ENCODE results near the gene JPH3.

Gene JPH3

DNA sequence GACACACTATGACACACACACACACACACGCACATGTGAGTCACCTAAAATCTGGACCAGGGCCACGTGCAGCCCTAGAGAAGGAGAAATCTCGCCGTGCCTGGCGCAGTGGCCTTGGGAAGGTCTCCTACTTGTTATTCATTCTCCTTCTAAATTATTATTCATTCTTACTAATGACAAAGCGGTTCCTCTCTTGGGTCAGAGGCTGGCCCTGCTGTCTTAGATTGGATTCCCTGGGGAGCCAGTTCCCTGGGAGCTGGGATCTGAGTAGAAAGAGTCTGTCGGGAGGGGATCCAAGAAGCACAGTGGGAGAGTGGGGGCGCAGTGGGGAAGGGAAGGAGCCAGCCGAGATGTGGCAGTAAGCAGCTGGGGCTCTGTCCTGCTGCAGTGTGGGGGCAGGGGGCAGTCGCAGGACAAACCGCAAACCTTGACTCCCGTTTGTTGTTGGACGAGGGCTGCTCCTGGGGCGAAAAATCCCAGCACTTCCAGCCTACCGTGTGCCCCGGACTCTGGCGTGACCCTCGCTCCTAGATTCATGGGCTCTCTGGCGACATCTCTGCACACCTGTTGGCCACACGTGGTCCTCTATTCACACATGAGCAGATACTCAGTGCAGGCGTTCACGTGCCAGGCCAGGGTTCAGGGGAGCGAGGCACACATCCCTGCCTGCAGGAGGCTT lies 18.7 kb upstream of the JPH3 start:
- peak overlapping the region; percentile 93 to 98 for H3K27ac ChIP-seq
- H3K36me3 ChIP-seq = no peaks in the 10 kb centered on the region
- TF ChIP-seq, protein P1, sequence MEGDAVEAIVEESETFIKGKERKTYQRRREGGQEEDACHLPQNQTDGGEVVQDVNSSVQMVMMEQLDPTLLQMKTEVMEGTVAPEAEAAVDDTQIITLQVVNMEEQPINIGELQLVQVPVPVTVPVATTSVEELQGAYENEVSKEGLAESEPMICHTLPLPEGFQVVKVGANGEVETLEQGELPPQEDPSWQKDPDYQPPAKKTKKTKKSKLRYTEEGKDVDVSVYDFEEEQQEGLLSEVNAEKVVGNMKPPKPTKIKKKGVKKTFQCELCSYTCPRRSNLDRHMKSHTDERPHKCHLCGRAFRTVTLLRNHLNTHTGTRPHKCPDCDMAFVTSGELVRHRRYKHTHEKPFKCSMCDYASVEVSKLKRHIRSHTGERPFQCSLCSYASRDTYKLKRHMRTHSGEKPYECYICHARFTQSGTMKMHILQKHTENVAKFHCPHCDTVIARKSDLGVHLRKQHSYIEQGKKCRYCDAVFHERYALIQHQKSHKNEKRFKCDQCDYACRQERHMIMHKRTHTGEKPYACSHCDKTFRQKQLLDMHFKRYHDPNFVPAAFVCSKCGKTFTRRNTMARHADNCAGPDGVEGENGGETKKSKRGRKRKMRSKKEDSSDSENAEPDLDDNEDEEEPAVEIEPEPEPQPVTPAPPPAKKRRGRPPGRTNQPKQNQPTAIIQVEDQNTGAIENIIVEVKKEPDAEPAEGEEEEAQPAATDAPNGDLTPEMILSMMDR (IDR thresholded peaks at IDR 0.05) = no peak
- H3K9me3 ChIP-seq = no peaks in the 10 kb centered on the region
- peaks cover 0 to 38% (median 35%) of the 10 kb centered on the region in 4 donors for H3K4me1 ChIP-seq
- peak in 1 of 2 donors; percentile 75 for DNase-seq
- intact Hi-C loops (cut with DNase I; ENCODE audit: low total_unique reads) = no loop called here
- peaks cover 0 to 2% of the 10 kb centered on the region in 2 donors for H3K27me3 ChIP-seq
- H3K4me3 ChIP-seq = no peak overlapping the region

DNA sequence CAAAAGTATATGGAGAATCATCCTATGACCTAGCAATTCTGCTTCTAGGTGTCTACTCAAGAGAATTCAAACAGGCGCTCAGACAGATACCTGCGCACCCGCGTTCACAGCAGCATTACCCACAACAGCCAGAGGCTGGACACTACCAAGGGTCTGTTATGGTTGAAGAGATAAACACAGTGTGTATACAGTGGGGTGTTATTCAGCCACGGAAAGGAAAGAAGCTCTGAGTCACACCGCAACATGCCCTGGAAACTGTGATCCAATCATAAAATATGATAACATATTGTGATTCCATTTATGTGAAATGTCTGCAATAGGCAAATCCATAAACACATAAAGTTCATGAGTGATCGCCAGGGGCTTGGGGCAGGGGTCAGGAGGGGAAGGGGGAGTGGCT lies 18.0 kb upstream of the JPH3 start:
- DNase-seq = no peak
- Histone ChIP-seq H3K9me3 (no peaks in the 10 kb centered on the region), H3K36me3 (no peaks in the 10 kb centered on the region), H3K4me1 (peaks cover 0 to 45% (median 40%) of the 10 kb centered on the region in 4 donors), H3K27ac (peak overlapping the region; percentile 93 to 98), H3K4me3 (no peak overlapping the region), H3K27me3 (peaks cover 0 to 2% of the 10 kb centered on the region in 2 donors)
- TF ChIP-seq, protein P1 (IDR thresholded peaks at IDR 0.05) = no peak
- intact Hi-C loops (cut with DNase I; ENCODE audit: low total_unique reads) = no loop called here

DNA sequence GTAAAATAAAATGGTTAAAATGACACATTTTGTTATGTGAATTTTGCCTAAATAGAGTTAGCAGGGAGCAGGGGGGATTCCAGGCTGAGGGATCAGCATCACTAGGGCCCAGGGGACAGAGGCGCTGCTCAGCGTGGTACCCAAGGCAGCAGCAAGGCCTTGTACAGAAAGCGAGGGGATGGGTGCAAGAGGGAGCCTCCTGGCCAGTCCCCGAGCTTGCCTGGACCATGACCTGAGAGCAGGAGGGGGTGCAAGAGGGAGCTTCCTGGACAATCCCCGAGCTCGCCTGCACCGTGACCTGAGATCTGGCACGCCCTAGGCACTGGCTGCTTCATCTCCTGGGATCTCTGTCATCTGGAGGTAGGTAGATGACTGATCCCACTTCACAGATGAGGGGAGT lies 17.3 kb upstream of the JPH3 start:
- intact Hi-C loops (cut with DNase I; ENCODE audit: low total_unique reads) = loop anchor here (5.0 kb wide), 1 partner anchor 182 kb away; the partner anchor contains the start of gene KLHDC4
- no peak for DNase-seq
- H3K9me3 ChIP-seq = no peaks in the 10 kb centered on the region
- H3K4me1 ChIP-seq = peaks cover 0 to 45% (median 40%) of the 10 kb centered on the region in 4 donors
- H3K27ac ChIP-seq = no peak overlapping the region
- no peaks in the 10 kb centered on the region for H3K36me3 ChIP-seq
- H3K4me3 ChIP-seq = no peak overlapping the region
- peaks cover 0 to 6% of the 10 kb centered on the region in 2 donors for H3K27me3 ChIP-seq
- TF ChIP-seq, protein P1 (IDR thresholded peaks at IDR 0.05) = no peak

DNA sequence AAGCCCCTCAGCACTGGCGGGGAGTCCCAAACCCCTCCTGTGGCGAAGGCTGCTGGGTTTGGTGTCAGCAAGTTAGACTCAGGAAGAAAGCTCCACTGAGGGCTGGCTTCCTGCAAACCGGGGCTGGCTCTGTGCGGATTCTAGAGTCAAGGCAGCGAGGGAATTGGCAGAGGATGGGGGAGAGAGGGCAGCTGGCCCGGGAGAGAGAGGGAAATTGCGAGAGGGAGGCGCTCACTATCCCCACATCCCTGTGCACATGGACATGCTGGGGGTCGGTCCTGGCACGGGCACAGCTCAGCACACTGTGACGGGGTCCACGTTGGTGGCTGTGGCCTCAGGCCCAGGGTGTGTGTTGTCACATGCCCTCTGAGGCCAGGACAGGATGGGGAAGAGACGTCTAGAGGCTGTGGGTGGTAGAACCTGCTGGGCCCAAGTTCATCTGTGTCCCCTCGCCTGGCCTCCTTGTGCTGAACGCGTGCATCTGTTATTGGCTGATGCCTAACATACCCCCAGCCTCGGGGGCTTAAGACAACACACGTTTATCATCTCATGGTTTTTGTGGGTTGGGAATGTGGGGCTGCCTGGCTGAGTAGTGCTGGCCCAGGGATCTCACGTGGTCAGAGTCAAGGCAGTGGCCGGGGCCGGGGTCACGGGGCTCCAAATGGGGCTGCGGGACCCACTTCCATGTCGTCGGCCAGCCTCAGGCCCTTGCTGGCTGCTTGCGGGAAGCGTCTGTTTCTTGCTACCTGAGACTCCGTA lies 16.7 kb upstream of the JPH3 start:
- H3K27me3 ChIP-seq = peaks cover 0 to 12% of the 10 kb centered on the region in 2 donors
- H3K4me1 ChIP-seq = peaks cover 0 to 45% (median 40%) of the 10 kb centered on the region in 4 donors
- TF ChIP-seq, protein P1 (IDR thresholded peaks at IDR 0.05) = no peak
- no peak for DNase-seq
- no peak overlapping the region for H3K27ac ChIP-seq
- no peak overlapping the region for H3K4me3 ChIP-seq
- no peaks in the 10 kb centered on the region for H3K9me3 ChIP-seq
- no peaks in the 10 kb centered on the region for H3K36me3 ChIP-seq
- intact Hi-C loops (cut with DNase I; ENCODE audit: low total_unique reads) = loop anchor here (5.0 kb wide), 1 partner anchor 182 kb away; the partner anchor contains the start of gene KLHDC4

DNA sequence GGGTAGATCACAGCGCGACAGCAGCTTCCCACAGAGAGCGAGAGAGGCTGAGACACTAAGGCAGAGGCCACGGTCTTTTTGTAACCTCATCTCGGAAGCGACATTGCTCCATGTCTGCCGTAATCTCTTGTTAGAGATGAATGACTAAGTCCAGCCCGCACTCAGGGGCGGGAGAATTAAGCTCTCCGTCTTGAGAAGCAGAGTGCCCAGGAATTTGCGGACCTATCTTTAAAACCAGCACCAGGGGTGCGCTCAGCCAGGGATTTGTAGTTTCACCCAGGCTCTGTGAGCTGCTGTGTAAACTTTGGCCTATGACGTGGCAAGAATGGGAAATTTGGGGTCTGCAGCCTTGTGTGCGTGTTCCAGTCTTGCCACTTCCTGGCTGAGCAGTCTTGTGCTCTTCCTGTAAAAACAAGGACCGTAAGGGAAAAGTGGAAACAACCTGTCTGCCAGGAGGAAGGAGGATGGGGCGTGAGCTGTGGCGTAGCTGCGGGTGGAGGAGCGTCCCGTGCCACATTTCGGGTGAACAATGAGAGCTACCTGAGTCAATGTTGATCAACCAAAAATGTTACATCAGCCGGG lies 16.0 kb upstream of the JPH3 start:
- no peaks in the 10 kb centered on the region for H3K9me3 ChIP-seq
- H3K36me3 ChIP-seq = no peaks in the 10 kb centered on the region
- no peak overlapping the region for H3K4me3 ChIP-seq
- TF ChIP-seq, protein P1 (IDR thresholded peaks at IDR 0.05) = no peak
- H3K27me3 ChIP-seq = peaks cover 0 to 18% of the 10 kb centered on the region in 2 donors
- H3K27ac ChIP-seq = no peak overlapping the region
- intact Hi-C loops (cut with DNase I; ENCODE audit: low total_unique reads) = loop anchor here (5.0 kb wide), 1 partner anchor 181 kb away; the partner anchor contains the start of gene KLHDC4
- DNase-seq = no peak
- peaks cover 0 to 38% (median 36%) of the 10 kb centered on the region in 4 donors for H3K4me1 ChIP-seq

Measured in tibial artery (tissue), 4 donors.